ENCODE measurements around the gene KANSL1. TPM values are rescaled to one million over a fixed set of nuclear protein-coding genes. Genes with fewer than 3 reads are reported as not detected.

The KANSL1 gene
- total and polyA plus RNA-seq, 9 of the 15 experiments (the other 6 are each of a cell fraction or from before 2014, with no cell fraction given), result 3.6 to 55.4 (median 31.8) TPM

GRCh38 chr17:46194393-46195216, 1.4 kb upstream of the KANSL1 start (continued):
- TF ChIP-seq RAD21 (CRISPR knock-in tag; conservative IDR thresholded peaks at IDR 0.05 in 1 of 2, IDR thresholded peaks at IDR 0.05 in 1 of 2) (peak; percentile 56 to 62), ZNF318 (IDR thresholded peaks at IDR 0.05; ENCODE audit: borderline replicate concordance in 1 of 2, low read depth in 1 of 2) (peak in 1 of 2 experiments; percentile 39; a peak in 1 of 4 replicates), ZEB2 (IDR thresholded peaks at IDR 0.05) (peak; percentile 28; the same call in 1 of the 2 replicates), HDAC6 (IDR thresholded peaks at IDR 0.05; ENCODE audit: low read depth, low read length) (no peak), EP300 (IDR thresholded peaks at IDR 0.05; ENCODE audit: low read length) (peak; percentile 18; the same call in 1 of the 2 replicates), MIER1 (IDR thresholded peaks at IDR 0.05; ENCODE audit: low read depth) (peak; percentile 71; the same call in 1 of the 2 replicates), CREM (IDR thresholded peaks at IDR 0.05; ENCODE audit: low read depth) (peak; percentile 91), KLF1 (tag; IDR thresholded peaks at IDR 0.05) (no peak), CEBPB (tag; IDR thresholded peaks at IDR 0.05) (peak; percentile 73; the same call in 1 of the 2 replicates), ZNF592 (IDR thresholded peaks at IDR 0.05) (peak; percentile 59; the same call in 1 of the 2 replicates), TCF3 (CRISPR knock-in tag; IDR thresholded peaks at IDR 0.05) (peak; percentile 54; the same call in 1 of the 2 replicates), DEAF1 (CRISPR knock-in tag; IDR thresholded peaks at IDR 0.05) (peak; percentile 12; the same call in 1 of the 2 replicates)

Data from K562 (cell line).